NB4 (cell line): ENCODE measurements around the gene DNAH17.

Source experiments
- MYC ChIP-seq: IDR thresholded peaks from 2 replicates; pipeline ENCODE4 v1.6.1; 2011; ENCODE audit warnings: low read depth, low read length
- POLR2A ChIP-seq: IDR thresholded peaks from 2 replicates; pipeline ENCODE4 v1.6.1; 2011; ENCODE audit warnings: mild to moderate bottlenecking; ENCODE audit not compliant: insufficient read length; ENCODE audit errors: extremely low read depth
- TF ChIP-seq, protein P1 (sequence below): IDR thresholded peaks from one replicate; pipeline ENCODE4 v1.5.1; 2012; ENCODE audit warnings: low read depth, low read length

DNA sequence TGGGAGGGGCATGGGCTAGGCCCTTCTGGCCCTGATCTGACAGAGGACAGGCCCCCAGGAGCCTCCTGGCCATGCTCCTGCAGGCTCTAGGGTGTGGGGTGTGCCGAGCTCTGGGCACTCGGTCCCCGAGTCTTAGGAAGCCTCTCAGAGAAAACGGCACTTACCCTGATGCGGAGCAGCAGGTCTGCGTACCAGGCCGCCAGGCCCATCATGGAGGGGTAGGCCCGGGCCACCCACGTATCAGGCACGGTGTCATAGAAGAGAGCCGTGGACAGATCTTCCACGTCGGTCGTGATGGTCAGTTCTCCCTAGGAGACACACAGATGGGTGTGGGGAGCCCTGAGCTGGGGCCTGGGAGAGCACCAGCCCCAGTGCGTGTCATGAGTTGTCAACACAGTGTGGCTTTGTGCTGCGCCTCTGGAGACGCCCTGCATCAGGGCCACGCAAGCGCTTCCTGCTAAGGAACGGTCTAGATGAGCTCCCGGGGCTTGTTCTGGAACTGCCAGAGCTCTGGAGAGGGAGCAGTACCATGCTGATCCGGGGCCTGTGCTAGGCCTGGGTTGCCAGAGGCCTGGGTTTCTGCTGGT, 150.8 kb downstream of the DNAH17 start:
- TF ChIP-seq, protein P1, sequence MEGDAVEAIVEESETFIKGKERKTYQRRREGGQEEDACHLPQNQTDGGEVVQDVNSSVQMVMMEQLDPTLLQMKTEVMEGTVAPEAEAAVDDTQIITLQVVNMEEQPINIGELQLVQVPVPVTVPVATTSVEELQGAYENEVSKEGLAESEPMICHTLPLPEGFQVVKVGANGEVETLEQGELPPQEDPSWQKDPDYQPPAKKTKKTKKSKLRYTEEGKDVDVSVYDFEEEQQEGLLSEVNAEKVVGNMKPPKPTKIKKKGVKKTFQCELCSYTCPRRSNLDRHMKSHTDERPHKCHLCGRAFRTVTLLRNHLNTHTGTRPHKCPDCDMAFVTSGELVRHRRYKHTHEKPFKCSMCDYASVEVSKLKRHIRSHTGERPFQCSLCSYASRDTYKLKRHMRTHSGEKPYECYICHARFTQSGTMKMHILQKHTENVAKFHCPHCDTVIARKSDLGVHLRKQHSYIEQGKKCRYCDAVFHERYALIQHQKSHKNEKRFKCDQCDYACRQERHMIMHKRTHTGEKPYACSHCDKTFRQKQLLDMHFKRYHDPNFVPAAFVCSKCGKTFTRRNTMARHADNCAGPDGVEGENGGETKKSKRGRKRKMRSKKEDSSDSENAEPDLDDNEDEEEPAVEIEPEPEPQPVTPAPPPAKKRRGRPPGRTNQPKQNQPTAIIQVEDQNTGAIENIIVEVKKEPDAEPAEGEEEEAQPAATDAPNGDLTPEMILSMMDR = no peak
- TF ChIP-seq POLR2A (no peak), MYC (no peak)
